Adrenal gland (tissue), 12 donors: ENCODE measurements around the gene OTUD3. TPM values are rescaled to one million over a fixed set of nuclear protein-coding genes. Genes with fewer than 3 reads are reported as not detected.
A peak's percentile ranks its signal among the peaks of the same experiment; 100 is the strongest.

Source experiments
- DNase-seq, 7 donors: peaks; one replicate each; pipeline ENCODE4 v3.0.0-alpha.2; 2019 to 2020
- H3K27ac ChIP-seq, 5 donors: fragments of 200-600 bp; sonication (generic) in 4 of 5; 1 replicate in 3 of 5; 2 replicates in 2 of 5; pipeline versions ENCODE4 v1.5.1 to v1.8.0; 2016 to 2020; ENCODE audit warnings: mild to moderate bottlenecking in 1 of 5
- H3K27me3 ChIP-seq: fragments of 200-600 bp; 2 replicates; pipeline ENCODE4 v1.8.0; 2021
- H3K36me3 ChIP-seq, 2 donors: fragments of 200-600 bp; replicated peaks in 1 of 2; 1 replicate in 1 of 2; 2 replicates in 1 of 2; pipeline versions ENCODE4 v1.5.1 to v1.8.0; 2018 to 2022
- H3K4me1 ChIP-seq, 2 donors: fragments of 200-600 bp; replicated peaks in 1 of 2; 1 replicate in 1 of 2; 2 replicates in 1 of 2; pipeline versions ENCODE4 v1.5.1 to v1.8.0; 2018 to 2021
- H3K4me3 ChIP-seq, 4 donors: fragments of 200-600 bp; sonication (generic) in 3 of 4; one replicate each; pipeline ENCODE4 v1.5.1; 2016 to 2018
- H3K9me3 ChIP-seq, 3 donors: fragments of 200-600 bp; sonication (generic) in 1 of 3; replicated peaks in 1 of 3; 1 replicate in 2 of 3; 2 replicates in 1 of 3; pipeline versions ENCODE4 v1.5.1 to v1.8.0; 2016 to 2021
- CTCF ChIP-seq, 6 experiments: fragments of 450-650 bp in 4 of 6; fragments of 200-600 bp in 2 of 6; sonication (generic) in 1 of 6; IDR thresholded peaks; 1 replicate in 5 of 6; 2 replicates in 1 of 6; pipeline versions ENCODE4 v1.5.1 to v1.8.0; 2016 to 2021; ENCODE audit warnings: antibody characterized with exemption in 6 of 6, mild to moderate bottlenecking in 2 of 6, moderate library complexity in 1 of 6
- POLR2A ChIP-seq, 2 donors: fragments of 450-650 bp; IDR thresholded peaks; one replicate each; pipeline ENCODE4 v1.6.1; 2017; ENCODE audit warnings: antibody characterized with exemption in 2 of 2, mild to moderate bottlenecking in 2 of 2, moderate library complexity in 1 of 2
- WGBS, 4 donors: extraction: QIAGEN DNeasy Blood & Tissue Kit in 2 of 4; methylation state at CpG; one replicate each; pipeline versions ENCODE4 v1.1.5 to v1.1.7; 2013 to 2017; 5-methylcytosine and 5-hydroxymethylcytosine counted together
- intact Hi-C, 2 donors: fragments of 100-400 bp; cut with DNase I; formaldehyde crosslinking; loops; one replicate each; pipeline versions ENCODE4 v1.14.1 to v1.15.0; 2022 to 2023
- polyA plus RNA-seq, 3 donors: library from polyadenylated mRNA; stranded (reverse); fragments of 200-250 nt in 2 of 3; fragments of 350-450 nt in 1 of 3; fragmentation: Illumina TruSeq in 1 of 3; extraction: RNeasy Lipid Tissue Mini Kit (QIAGEN cat#74804) in 1 of 3; gene quantifications; one replicate each; pipeline ENCODE4 v1.2.3, GENCODE V29; 2013 to 2014
- total RNA-seq, 9 donors: library from RNA; depleted of rRNA in 4 of 9; stranded (reverse); fragments of >200 nt in 4 of 9; fragments of 120-200 nt in 1 of 9; fragmentation: NEBNext Ultra II Directional in 1 of 9; extraction: Animal tissue kit (Norgen Biotek cat#: 25700) in 1 of 9; gene quantifications; one replicate each; pipeline versions ENCODE4 v1.1.0 to v1.2.4, GENCODE V29; 2013 to 2023
- donor health status: healthy with polysubstance abuse.
- donor health status: Bipolar disorder and iron deficiency.
- donor health status: DM: yes; HTN: yes; CAD: no.
- donor health status: DM: no; HTN: no; CAD: no.
- donor health status: DM: no; HTN: no; CAD: no.
- donor health status: DM: yes; HTN: yes; CAD: no.

Gene OTUD3
- total and polyA plus RNA-seq, 12 donors: 3.0 to 15.3 (median 5.5) TPM

- intact Hi-C loops: no loop called here
- TF ChIP-seq CTCF (IDR thresholded peaks at IDR 0.05) (no peak), POLR2A (IDR thresholded peaks at IDR 0.05) (no peak)
- 70 to 74% (median 74%) methylated on average over 2 of the region's 2 CpGs for WGBS, 4 donors
These were observed 3.6 kb downstream of the OTUD3 start for GRCh38 chr1:19885821-19886220.

DNA sequence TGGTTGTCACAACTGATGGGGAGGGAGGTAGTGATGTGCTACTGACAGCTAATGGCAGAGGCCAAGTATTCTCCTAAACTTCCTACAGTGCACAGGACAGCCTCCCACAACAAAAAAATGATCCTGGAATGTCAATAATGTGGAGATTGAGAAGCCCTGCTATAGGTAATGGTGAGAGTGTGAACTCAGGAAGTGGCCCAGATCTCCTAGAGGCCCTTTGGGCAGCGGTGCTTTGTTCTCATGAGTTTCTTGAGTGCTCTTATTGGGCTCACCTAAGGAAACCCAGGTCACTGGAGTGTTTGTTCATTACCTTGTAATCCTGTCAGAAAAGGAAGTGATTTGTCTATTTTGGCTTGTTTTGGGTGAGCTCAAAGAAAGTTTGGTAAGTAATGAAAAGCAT lies 5.9 kb downstream of the OTUD3 start:
- Histone ChIP-seq H3K9me3 (no peaks in the 10 kb centered on the region), H3K27ac (no peak overlapping the region), H3K36me3 (peaks cover 0 to under 1% of the 10 kb centered on the region in 2 donors), H3K4me3 (no peak overlapping the region), H3K27me3 (no peaks in the 10 kb centered on the region), H3K4me1 (peaks cover 3 to 29% of the 10 kb centered on the region in 2 donors)
- intact Hi-C loops: no loop called here
- no peak for DNase-seq
- 84 to 100% (median 88%) methylated on average over 1 of the region's 1 CpG for WGBS, 4 donors
- TF ChIP-seq CTCF (IDR thresholded peaks at IDR 0.05) (no peak), POLR2A (IDR thresholded peaks at IDR 0.05) (no peak)

More at GRCh38 chr1:19885821-19886220, 3.6 kb downstream of the OTUD3 start:
- Histone ChIP-seq H3K27ac (no peak overlapping the region), H3K36me3 (no peaks in the 10 kb centered on the region), H3K9me3 (no peaks in the 10 kb centered on the region), H3K4me1 (peaks cover 6 to 29% of the 10 kb centered on the region in 2 donors), H3K4me3 (no peak overlapping the region), H3K27me3 (no peaks in the 10 kb centered on the region)
- DNase-seq: no peak

DNA sequence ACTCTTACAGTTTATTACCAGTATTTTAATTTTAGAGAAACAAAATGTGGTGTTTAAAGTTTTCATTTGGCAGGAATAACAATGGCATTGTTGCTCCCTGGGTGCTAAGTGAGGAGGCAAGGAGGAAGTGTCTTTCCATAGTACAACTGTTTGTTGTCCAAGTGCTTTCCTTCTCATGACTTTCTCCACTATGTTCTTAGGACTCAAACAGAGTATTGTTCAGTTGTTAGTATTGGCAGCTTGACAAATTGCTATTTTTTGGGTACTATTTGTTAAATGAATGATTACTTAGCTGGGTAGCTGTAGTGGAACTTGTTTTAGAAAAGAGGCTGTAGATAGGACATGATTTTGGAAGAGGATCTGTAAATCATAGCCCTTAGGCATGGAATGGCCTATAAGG lies 7.5 kb downstream of the OTUD3 start:
- TF ChIP-seq POLR2A (IDR thresholded peaks at IDR 0.05) (no peak), CTCF (IDR thresholded peaks at IDR 0.05) (no peak)
- Histone ChIP-seq H3K27ac (no peak overlapping the region), H3K27me3 (no peaks in the 10 kb centered on the region), H3K9me3 (no peaks in the 10 kb centered on the region), H3K4me3 (no peak overlapping the region), H3K36me3 (peaks cover 0 to 16% of the 10 kb centered on the region in 2 donors), H3K4me1 (peaks cover 0 to 27% of the 10 kb centered on the region in 2 donors)
- intact Hi-C loops: no loop called here
- DNase-seq: no peak

GRCh38 chr1:19892129-19892528 lies 9.9 kb downstream of the OTUD3 start:
- H3K36me3 ChIP-seq: peaks cover 0 to 25% of the 10 kb centered on the region in 2 donors
- no peak overlapping the region for H3K4me3 ChIP-seq
- H3K9me3 ChIP-seq: no peaks in the 10 kb centered on the region
- TF ChIP-seq POLR2A (IDR thresholded peaks at IDR 0.05): no peak
- TF ChIP-seq CTCF (IDR thresholded peaks at IDR 0.05): no peak
- H3K27me3 ChIP-seq: no peaks in the 10 kb centered on the region
- peaks cover 0 to 25% of the 10 kb centered on the region in 2 donors for H3K4me1 ChIP-seq
- intact Hi-C loops: no loop called here
- peak overlapping the region in 1 of 5 donors; percentile 65 for H3K27ac ChIP-seq
- DNase-seq: no peak
- 92 to 96% (median 94%) methylated on average over 3 of the region's 3 CpGs for WGBS, 4 donors
